H9 (cell line): ENCODE results near the gene KIRREL3. TPM values are rescaled to one million over a fixed set of nuclear protein-coding genes. Genes with fewer than 3 reads are reported as not detected.

ENCODE experiments used
- DNase-seq: peaks from one replicate; pipeline ENCODE4 v3.0.0-alpha.2; 2017
- H2AFZ ChIP-seq: one replicate; pipeline ENCODE4 v1.6.1; 2013; ENCODE audit warnings: mild to moderate bottlenecking, low read length, control low read depth, moderate library complexity
- H2AK5ac ChIP-seq: 2 replicates; pipeline ENCODE4 v1.6.1; 2013; ENCODE audit warnings: low read length, control low read depth, mixed read lengths; ENCODE audit not compliant: insufficient read length
- H2BK120ac ChIP-seq: one replicate; pipeline ENCODE4 v1.6.1; 2013; ENCODE audit warnings: low read depth, mild to moderate bottlenecking, low read length, control low read depth, inconsistent platforms; ENCODE audit not compliant: poor library complexity, severe bottlenecking
- H2BK12ac ChIP-seq: 2 replicates; pipeline ENCODE4 v1.6.1; 2013; ENCODE audit warnings: low read length, control low read depth, mixed read lengths, low read depth; ENCODE audit not compliant: insufficient read length
- H2BK15ac ChIP-seq: 2 replicates; pipeline ENCODE4 v1.6.1; 2013; ENCODE audit warnings: low read depth, low read length, control low read depth
- H2BK20ac ChIP-seq: one replicate; pipeline ENCODE4 v1.6.1; 2013; ENCODE audit warnings: low read depth, mild to moderate bottlenecking, low read length, control low read depth, inconsistent platforms; ENCODE audit not compliant: poor library complexity, severe bottlenecking
- H2BK5ac ChIP-seq: 2 replicates; pipeline ENCODE4 v1.6.1; 2013; ENCODE audit warnings: low read length, control low read depth, mixed read lengths; ENCODE audit not compliant: insufficient read length
- H3K14ac ChIP-seq: 2 replicates; pipeline ENCODE4 v1.6.1; 2013; ENCODE audit warnings: low read length, control low read depth; ENCODE audit not compliant: insufficient read depth
- H3K18ac ChIP-seq: 2 replicates; pipeline ENCODE4 v1.6.1; 2013; ENCODE audit warnings: low read depth, mild to moderate bottlenecking, mixed read lengths, low read length, control low read depth; ENCODE audit not compliant: insufficient read length
- H3K23ac ChIP-seq: 2 replicates; pipeline ENCODE4 v1.6.1; 2013; ENCODE audit warnings: low read length, control low read depth, mixed read lengths, low read depth; ENCODE audit not compliant: insufficient read length
- H3K23me2 ChIP-seq: 2 replicates; pipeline ENCODE4 v1.6.1; 2013; ENCODE audit warnings: low read depth, mild to moderate bottlenecking, mixed read lengths, low read length, control low read depth; ENCODE audit not compliant: insufficient read length, poor library complexity, severe bottlenecking
- H3K27ac ChIP-seq: 2 replicates; pipeline ENCODE4 v1.5.1; 2013; ENCODE audit warnings: low read length, control low read depth, mixed read lengths, low read depth; ENCODE audit not compliant: insufficient read length
- H3K27me3 ChIP-seq: 2 replicates; pipeline ENCODE4 v1.6.1; 2013; ENCODE audit warnings: low read length, control low read depth, inconsistent platforms; ENCODE audit not compliant: insufficient read depth
- H3K4ac ChIP-seq: 2 replicates; pipeline ENCODE4 v1.6.1; 2013; ENCODE audit warnings: low read depth, mild to moderate bottlenecking, control low read depth, inconsistent platforms, low read length, moderate library complexity
- H3K4me1 ChIP-seq: 2 replicates; pipeline ENCODE4 v1.6.1; 2013; ENCODE audit warnings: low read length, control low read depth, inconsistent platforms; ENCODE audit not compliant: insufficient read depth
- H3K4me2 ChIP-seq: 2 replicates; pipeline ENCODE4 v1.6.1; 2013; ENCODE audit warnings: low read length, control low read depth, mixed read lengths; ENCODE audit not compliant: insufficient read length, insufficient read depth
- H3K56ac ChIP-seq: 2 replicates; pipeline ENCODE4 v1.6.1; 2013; ENCODE audit warnings: low read depth, mild to moderate bottlenecking, mixed read lengths, low read length, control low read depth; ENCODE audit not compliant: insufficient read length
- H3K79me1 ChIP-seq: 2 replicates; pipeline ENCODE4 v1.6.1; 2013; ENCODE audit warnings: low read depth, mild to moderate bottlenecking, moderate library complexity, low read length, control low read depth, inconsistent platforms; ENCODE audit not compliant: insufficient read depth, poor library complexity, severe bottlenecking
- H3K79me2 ChIP-seq: 2 replicates; pipeline ENCODE4 v1.6.1; 2013; ENCODE audit warnings: low read length, control low read depth, inconsistent platforms; ENCODE audit not compliant: insufficient read depth
- H3K9ac ChIP-seq: 2 replicates; pipeline ENCODE4 v1.6.1; 2013; ENCODE audit warnings: low read length, control low read depth, mixed read lengths; ENCODE audit not compliant: insufficient read length; ENCODE audit errors: extremely low read depth
- H3K9me3 ChIP-seq: one replicate; pipeline ENCODE4 v1.6.1; 2013; ENCODE audit warnings: low read depth, low read length, inconsistent platforms; ENCODE audit not compliant: control insufficient read depth
- H3T11ph ChIP-seq: one replicate; pipeline ENCODE4 v1.6.1; 2013; ENCODE audit warnings: mild to moderate bottlenecking, low read length, control low read depth, inconsistent platforms
- H4K20me1 ChIP-seq: one replicate; pipeline ENCODE4 v1.6.1; 2013; ENCODE audit not compliant: control insufficient read depth, insufficient read length, insufficient read depth
- H4K5ac ChIP-seq: 2 replicates; pipeline ENCODE4 v1.6.1; 2013; ENCODE audit warnings: low read depth, mild to moderate bottlenecking, mixed read lengths, low read length, control low read depth; ENCODE audit not compliant: insufficient read length
- H4K8ac ChIP-seq: replicated peaks from 2 replicates; pipeline ENCODE4 v1.6.1; 2013; ENCODE audit warnings: low read length, control low read depth, mixed read lengths, low read depth; ENCODE audit not compliant: insufficient read length
- H4K91ac ChIP-seq: 2 replicates; pipeline ENCODE4 v1.6.1; 2013; ENCODE audit warnings: low read depth, mild to moderate bottlenecking, moderate library complexity, mixed read lengths, low read length, control low read depth; ENCODE audit not compliant: insufficient read length
- H3K27ac Mint-ChIP-seq, 3 experiments: 2 replicates in 2 of 3; 3 replicates in 1 of 3; pipeline ENCODE4 v1.8.0; 2020 to 2021; ENCODE audit warnings: mixed read lengths in 3 of 3, mild to moderate bottlenecking in 1 of 3, moderate library complexity in 1 of 3
- H3K27me3 Mint-ChIP-seq: 2 replicates; pipeline ENCODE4 v1.8.0; 2021; ENCODE audit warnings: low read depth, mild to moderate bottlenecking, moderate library complexity, mixed read lengths
- H3K36me3 Mint-ChIP-seq, 3 experiments: 2 replicates in 2 of 3; 3 replicates in 1 of 3; pipeline ENCODE4 v1.8.0; 2020 to 2021; ENCODE audit warnings: low read depth in 3 of 3, mixed read lengths in 3 of 3; ENCODE audit not compliant: insufficient read depth in 1 of 3
- H3K4me1 Mint-ChIP-seq, 2 experiments: 2 replicates each; pipeline ENCODE4 v1.8.0; 2020; ENCODE audit warnings: mixed read lengths in 2 of 2
- H3K4me3 Mint-ChIP-seq, 2 experiments: 2 replicates in 1 of 2; 3 replicates in 1 of 2; pipeline ENCODE4 v1.8.0; 2020 to 2021; ENCODE audit warnings: mild to moderate bottlenecking in 2 of 2, mixed read lengths in 2 of 2, moderate library complexity in 1 of 2
- H3K9me3 Mint-ChIP-seq, 2 experiments: 2 replicates in 1 of 2; 3 replicates in 1 of 2; pipeline ENCODE4 v1.8.0; 2020; ENCODE audit warnings: mild to moderate bottlenecking in 2 of 2, mixed read lengths in 2 of 2, moderate library complexity in 1 of 2
- CTCF ChIP-seq: fragments of 200-600 bp; sonication (generic); conservative IDR thresholded peaks from 3 replicates; pipeline ENCODE4 v1.8.0; 2021; ENCODE audit warnings: antibody characterized with exemption, mild to moderate bottlenecking
- WGBS: extraction: QIAGEN DNeasy Blood & Tissue Kit; methylation state at CpG from one replicate; pipeline ENCODE4 v1.1.7; 2013; ENCODE audit warnings: missing lambda C conversion rate, low lambda C conversion rate, mixed read lengths; ENCODE audit not compliant: insufficient read length; ENCODE audit errors: extremely low coverage; 5-methylcytosine and 5-hydroxymethylcytosine counted together
- total RNA-seq: library from RNA; stranded (reverse); gene quantifications from 2 replicates; pipeline ENCODE4 v1.2.1, GENCODE V29; 2021

Gene KIRREL3
- total RNA-seq, 1 experiment from 2014 or later = 0.17 TPM

GRCh38 chr11:126630488-126630887, 370.1 kb downstream of the KIRREL3 start:
- Mint-ChIP-seq H3K27me3 (no peaks in the 10 kb centered on the region; the same call in none of the 2 replicates), H3K27ac (no peak overlapping the region), H3K4me1 (peaks cover 33 to 40% of the 10 kb centered on the region in 2 experiments), H3K9me3 (no peaks in the 10 kb centered on the region), H3K36me3 (no peaks in the 10 kb centered on the region; a peak in 1 of 7 replicates), H3K4me3 (no peak overlapping the region)
- no peaks in the 10 kb centered on the region; the same call in 1 of the 2 replicates for H3K4me1 ChIP-seq
- H4K8ac ChIP-seq = no peak overlapping the region
- no peak for TF ChIP-seq CTCF
- H3K9ac ChIP-seq = no peak overlapping the region
- H2BK120ac ChIP-seq = no peak overlapping the region
- no peak overlapping the region for H2BK12ac ChIP-seq
- H3K4me2 ChIP-seq = no peak overlapping the region
- no peaks in the 10 kb centered on the region for H3K79me1 ChIP-seq
- H2AK5ac ChIP-seq = no peak overlapping the region
- no peaks in the 10 kb centered on the region for H3K27me3 ChIP-seq
- no peaks in the 10 kb centered on the region for H3K23me2 ChIP-seq
- H3K4ac ChIP-seq = no peak overlapping the region
- no peak overlapping the region for H2BK20ac ChIP-seq
- no peak overlapping the region for H3K56ac ChIP-seq
- H3K18ac ChIP-seq = no peak overlapping the region
- H4K5ac ChIP-seq = no peak overlapping the region
- H3K79me2 ChIP-seq = no peaks in the 10 kb centered on the region
- no peak overlapping the region for H3K23ac ChIP-seq
- no peaks in the 10 kb centered on the region for H4K20me1 ChIP-seq
- H2BK5ac ChIP-seq = no peak overlapping the region
- H2BK15ac ChIP-seq = no peak overlapping the region
- WGBS = no CpG with 5 or more reads among the region's 3 CpGs
- no peak overlapping the region for H4K91ac ChIP-seq
- no peak for DNase-seq
- no peak overlapping the region for H3K27ac ChIP-seq
- no peak overlapping the region for H3T11ph ChIP-seq
- H3K14ac ChIP-seq = no peak overlapping the region
- H3K9me3 ChIP-seq = no peaks in the 10 kb centered on the region
- no peak overlapping the region for H2AFZ ChIP-seq
